GM19372 (cell line): ENCODE data around the gene SMNDC1.
"Not testable (repeated sequence)": the region's sequence is repeated elsewhere in the genome, so short reads cannot be mapped to it uniquely, and the experiment has no call there.

Source experiments
- ATAC-seq: cut with Tn5 transposase; IDR thresholded peaks from one replicate; pipeline ENCODE4 v1.9.1; 2021; ENCODE audit warnings: mild to moderate bottlenecking, low read depth, moderate library complexity; ENCODE audit not compliant: unreplicated experiment

SMNDC1 gene

DNA sequence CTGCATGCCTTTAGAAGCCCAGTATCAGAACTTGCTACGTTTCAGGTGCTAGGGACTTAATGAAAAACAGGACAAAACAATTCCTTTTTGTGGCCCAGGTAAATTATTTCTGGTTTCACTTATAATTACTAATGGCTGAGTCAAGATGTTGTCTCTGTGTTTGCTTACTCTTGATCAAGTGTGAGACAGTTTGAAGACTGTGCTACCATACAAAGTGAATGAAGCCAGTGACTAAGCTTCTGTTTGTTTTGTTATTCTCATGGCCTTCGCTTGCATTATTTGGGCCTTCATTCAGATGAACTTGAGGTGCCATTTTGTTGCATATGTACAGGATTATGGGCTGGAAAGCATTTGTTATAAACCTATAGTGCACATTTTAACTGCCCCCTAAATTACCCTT, 17.9 kb downstream of the SMNDC1 start:
- ATAC-seq, result no peak

DNA sequence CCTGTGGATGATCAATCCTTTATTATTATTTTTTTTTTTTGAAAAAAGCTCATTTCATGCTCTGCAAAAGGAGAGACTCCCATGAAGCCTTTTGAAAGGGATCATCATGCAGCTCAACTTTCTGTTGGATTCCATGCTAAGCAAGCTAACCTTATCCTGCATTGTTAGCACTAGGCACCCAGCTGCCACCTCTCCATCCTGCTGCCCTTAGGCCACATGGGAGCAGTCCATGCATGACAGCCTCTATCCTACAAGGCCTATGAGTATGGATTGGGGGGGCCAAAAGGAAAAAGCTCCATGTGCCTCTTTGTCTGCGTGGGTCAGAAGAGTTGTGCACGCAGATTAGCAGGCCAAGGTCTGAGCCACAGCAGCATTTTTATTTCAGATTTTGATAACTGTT, 19.2 kb downstream of the SMNDC1 start:
- no peak for ATAC-seq

DNA sequence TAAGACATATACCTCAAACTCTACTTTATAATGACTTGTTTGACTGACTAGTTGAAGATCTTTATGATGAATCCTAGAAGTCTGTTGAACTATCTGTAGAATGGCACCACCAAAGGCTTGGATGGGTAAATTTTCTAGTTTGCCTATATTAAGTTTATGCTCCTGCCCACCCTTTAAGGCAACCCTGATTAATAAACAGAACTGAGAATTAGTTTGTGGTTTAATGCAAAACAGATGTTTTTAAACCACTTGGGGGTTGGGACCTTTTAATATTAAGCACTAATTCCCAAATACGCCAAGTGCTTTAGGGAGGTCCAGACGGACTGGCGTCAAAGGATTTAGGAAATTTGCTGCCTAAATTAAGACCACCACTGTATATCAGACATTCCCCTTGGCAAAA, 20.5 kb downstream of the SMNDC1 start:
- ATAC-seq, result no peak

DNA sequence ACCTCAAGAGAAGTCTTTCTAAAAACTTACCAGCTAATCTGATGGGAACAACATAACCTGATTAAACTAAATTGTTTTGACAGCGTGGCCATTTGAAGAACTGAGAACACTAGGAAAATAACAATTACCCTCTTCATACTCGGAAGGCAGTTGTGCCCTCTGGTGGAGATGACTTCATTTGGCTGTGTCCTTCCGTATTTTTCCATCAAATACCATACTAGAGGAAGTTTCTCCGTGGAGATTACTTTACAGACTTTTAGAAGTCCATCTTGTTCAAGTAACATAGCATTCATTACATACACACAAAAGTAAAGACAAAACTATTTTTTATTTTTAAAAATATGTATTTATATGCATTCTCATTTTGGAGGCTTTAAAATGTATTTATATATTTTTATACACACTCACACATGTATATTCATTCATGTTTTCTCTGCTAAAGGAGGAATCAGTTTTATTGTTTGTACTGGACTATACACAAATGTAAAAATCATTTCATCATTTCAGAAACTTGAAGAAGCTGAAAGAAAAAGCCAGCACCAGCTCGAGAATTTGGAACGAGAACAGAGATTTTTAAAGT, 25.2 kb downstream of the SMNDC1 start:
- ATAC-seq, result no peak

GRCh38 chr10:110278562-110279406, 25.9 kb downstream of the SMNDC1 start:
- no peak for ATAC-seq

DNA sequence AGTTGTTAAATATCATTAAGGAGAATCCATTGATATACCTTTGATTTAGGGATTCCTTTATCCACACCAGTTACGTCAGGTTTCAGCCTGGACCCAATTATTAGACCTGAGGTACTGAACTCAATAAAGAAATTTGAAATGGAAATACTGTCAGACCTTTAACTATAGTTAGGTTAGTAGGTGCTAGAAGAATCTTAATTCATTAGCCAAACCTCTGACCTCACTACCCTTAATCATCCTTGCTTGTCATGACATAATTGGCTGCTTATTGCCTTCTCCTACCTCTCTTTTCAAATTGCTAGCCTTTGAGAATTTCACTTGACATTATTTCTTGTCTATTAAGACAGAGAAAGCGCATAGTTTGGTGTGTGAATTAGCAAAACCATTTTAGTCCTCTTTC, 27.1 kb downstream of the SMNDC1 start:
- no peak for ATAC-seq

GRCh38 chr10:110276603-110277002, 28.1 kb downstream of the SMNDC1 start:
- ATAC-seq, result no peak

DNA sequence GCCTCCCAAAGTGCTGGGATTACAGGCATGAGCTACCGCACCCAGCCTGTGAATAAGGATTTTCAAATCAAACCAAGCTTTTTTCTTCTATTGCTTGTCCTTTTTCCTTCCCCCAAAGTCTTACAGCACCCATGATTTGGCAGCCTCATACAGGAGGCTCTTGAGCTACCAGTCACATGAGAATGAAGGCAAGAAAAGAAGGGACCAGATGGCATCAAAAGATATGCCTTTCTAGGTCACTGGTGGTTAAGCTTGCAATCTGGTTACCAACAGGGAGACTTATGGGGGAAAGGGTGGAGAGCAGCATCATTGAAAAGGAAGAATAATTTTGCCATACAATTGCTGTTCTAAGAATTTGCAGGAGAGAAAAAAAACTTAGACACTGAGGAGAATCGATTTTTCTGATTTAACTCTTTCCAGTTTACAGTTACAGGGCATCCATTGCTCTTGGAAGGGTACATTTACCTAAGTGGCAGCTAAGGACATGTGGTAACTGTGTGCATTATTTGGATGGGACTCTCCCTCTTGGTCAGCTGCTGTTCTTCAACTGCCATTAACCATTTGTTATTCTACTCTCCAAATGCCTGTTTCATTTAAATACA, 29.5 kb downstream of the SMNDC1 start:
- ATAC-seq, result no peak

DNA sequence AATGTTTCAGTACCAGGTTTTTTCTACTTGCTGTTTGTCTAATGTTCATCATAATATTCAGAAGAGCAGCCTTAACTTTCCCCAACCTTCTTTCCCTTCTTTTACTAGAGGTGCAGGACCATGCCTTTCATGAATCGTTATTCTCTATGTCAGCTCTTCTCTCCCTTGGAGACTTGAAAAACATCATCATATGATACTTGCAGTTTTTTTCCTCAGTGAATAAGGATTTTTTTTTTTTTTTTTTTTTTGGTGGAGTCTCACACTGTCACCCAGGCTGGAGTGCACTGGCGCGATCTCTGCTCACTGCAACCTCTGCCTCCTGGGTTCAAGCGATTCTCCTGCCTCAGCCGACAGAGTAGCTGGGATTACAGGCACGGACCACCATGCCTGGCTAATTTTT, 30.1 kb downstream of the SMNDC1 start:
- ATAC-seq, result no peak

- ATAC-seq, result no peak
Measured at GRCh38 chr10:110274072-110274627, 30.6 kb downstream of the SMNDC1 start.

DNA sequence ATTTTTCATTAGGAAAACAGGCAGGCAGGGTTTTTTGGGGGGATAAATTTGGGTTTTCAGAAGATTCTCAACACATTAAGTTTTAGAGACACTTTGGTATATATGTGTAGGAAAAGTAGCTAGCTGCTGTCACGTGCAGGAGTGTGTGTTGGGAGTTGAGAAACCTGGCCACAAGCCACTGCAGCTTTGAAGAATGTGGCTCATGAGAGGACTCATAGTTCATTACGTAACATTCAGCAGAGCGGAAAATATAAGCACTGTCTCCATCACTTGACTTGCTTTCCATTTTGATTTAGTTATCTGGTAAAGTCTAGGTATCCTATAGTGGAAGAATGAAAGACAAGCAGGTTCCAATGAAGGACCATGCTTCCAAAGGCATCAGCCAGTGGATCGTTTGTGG, 31.2 kb downstream of the SMNDC1 start:
- ATAC-seq, result no peak

- ATAC-seq, result not testable (repeated sequence)
Measured at GRCh38 chr10:110272995-110273394, 31.7 kb downstream of the SMNDC1 start.

DNA sequence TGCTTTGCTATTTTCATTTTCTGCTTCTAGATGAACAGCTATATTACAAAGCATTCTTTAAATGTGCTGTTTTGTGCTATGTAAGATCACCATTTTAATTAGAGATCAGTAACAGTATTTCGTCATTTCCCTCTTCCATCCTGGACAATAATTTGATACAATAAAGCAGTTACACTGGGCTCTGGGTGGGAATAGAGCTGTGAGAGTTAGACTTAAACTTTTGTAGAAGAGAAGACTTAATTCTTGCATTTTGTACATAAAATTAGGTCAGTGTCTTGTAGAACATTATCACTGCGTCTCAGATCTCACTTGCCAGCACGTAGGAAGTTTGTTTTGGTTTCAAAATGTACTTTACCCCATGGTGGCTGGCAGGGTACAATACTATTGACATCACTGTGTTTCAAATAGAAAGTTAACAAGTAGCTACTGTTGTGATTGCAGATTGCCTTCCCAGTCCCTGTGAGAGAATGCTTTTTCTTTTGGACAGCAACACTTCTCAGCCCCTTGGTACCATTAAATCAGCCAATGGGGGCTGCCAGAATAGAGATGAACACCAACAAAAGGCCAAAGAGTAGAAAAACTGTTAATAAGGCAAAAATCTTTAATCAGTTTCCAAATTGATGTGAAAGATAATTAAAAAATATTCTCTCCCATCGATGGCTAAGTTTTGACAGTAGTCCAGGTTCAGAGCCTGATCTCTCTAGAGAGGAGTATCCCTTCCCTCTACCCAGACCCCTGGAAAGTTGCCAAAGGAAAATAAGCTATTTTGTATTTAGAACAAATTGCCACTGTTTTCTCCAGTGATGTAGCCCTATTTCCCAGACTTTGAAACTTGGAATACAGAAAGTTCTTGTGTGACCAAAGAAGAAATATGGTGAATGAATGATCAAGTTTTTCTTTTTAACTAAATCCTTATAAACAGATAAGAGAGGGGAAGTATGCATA, 35.1 kb downstream of the SMNDC1 start:
- ATAC-seq, result no peak

- ATAC-seq, result no peak
Measured at GRCh38 chr10:110268971-110269370, 35.7 kb downstream of the SMNDC1 start.

DNA sequence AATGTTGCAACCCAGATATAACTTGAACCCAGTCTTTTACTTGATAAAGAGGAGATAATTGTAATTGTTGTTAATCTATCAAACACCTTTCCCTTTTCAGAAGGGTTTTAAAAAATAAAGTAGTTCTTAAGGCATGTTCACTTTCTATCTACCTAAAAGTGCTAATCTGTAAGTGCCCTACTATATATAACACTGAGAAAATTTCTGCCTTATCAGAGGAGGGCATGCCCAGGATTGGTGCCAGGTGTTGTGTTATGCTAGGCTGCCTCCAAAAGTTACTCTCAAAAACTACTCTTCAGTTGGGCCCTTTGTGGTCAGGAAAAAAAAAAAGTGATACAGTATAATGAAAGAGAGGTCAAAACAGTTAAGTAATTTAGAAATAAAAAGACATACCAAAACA, 36.3 kb downstream of the SMNDC1 start:
- ATAC-seq, result no peak

DNA sequence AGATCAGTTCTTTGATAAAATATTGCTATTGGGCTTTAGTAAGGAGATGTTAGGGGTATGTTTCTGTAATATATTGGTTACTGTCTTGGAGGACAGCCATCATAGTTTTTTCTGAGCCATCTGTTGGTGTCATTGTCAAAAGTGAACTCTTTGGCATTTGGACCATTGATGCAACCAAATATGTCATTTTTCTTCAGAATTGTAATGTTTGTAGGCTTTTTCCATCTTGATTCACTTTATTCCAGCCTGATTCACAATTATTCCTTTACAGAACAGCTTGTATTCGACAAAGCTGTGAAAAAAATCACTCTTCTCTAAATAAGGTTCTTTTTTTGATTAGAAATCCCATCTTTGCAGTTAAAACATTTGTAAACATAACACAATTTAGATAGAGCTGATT, 37.4 kb downstream of the SMNDC1 start:
- ATAC-seq, result no peak

GRCh38 chr10:110265573-110266193, 39.0 kb downstream of the SMNDC1 start:
- no peak for ATAC-seq

DNA sequence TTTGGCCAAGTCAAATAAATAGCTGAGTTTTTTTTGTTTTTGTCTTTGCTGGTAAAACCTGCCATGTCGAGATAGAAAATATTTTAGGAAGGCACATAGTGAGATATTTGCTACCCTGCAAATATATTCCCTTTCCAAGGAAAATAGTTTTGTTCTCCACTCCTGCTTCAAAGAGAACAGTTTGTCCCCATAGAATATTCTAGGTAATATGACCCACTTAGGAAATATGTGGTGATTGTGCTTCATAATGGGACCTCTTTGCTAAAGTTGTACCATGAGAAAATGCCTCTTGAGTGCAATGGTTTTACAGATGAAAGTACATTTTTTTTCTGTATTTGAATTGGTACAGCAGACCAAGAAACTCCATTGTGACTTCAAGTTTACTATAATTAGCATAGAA, 41.6 kb downstream of the SMNDC1 start:
- no peak for ATAC-seq

DNA sequence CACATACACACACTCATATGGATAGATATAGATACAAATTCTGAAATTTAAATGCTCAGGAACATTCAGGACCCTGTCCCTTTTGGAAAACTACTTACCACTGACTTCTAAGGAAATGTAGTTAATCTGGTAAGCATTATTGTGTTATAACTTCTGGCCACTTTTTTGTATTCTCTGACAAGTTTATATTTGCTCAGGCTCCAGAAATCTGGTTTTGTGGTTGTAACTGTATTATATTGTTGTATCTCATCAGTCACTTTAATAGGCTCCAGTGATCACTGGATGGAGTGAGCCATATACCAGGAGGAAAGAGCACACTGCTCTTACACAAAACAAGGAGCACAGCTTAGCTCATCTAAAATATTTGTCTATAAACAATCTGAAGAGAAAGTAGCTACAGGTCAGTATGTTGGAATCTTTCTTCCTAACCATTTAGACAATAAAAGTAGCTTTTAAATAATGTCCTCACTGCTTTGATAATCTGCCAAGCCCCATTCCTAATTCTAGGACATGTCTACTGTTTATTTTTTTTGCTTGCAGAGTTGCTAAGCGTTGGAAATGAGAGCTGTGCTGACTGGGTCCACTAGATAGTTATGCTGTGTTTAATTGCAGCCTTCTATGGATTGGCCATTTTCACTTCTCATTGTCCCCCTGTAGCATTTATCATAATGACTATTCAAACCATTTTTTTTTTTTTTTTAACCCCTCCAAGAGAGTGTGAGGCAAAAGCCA, 43.8 kb downstream of the SMNDC1 start:
- ATAC-seq, result no peak
